NOMO-1 treated with dmso at 0.1 percent for 144 hours (cell line): ENCODE data around the gene CLRN3.

Source experiments
- DNase-seq: peaks from one replicate; lab custom pipeline; 2025; ENCODE audit not compliant: unreplicated experiment; lab: John Stamatoyannopoulos, UW

CLRN3 gene

GRCh38 chr10:127875916-127876315, 16.8 kb downstream of the CLRN3 start:
- DNase-seq, result no peak

- DNase-seq, result no peak
Observed at GRCh38 chr10:127875449-127875765, 17.3 kb downstream of the CLRN3 start.

- DNase-seq, result no peak
Observed at GRCh38 chr10:127874671-127875448, 17.9 kb downstream of the CLRN3 start.

GRCh38 chr10:127873901-127874470, 18.8 kb downstream of the CLRN3 start:
- no peak for DNase-seq

GRCh38 chr10:127872871-127873600, 19.7 kb downstream of the CLRN3 start:
- DNase-seq, result peak; percentile 29

GRCh38 chr10:127872011-127872761, 20.6 kb downstream of the CLRN3 start:
- DNase-seq, result no peak

- DNase-seq, result no peak
Observed at GRCh38 chr10:127871631-127872010, 21.1 kb downstream of the CLRN3 start.

- DNase-seq, result no peak
Observed at GRCh38 chr10:127869329-127869728, 23.4 kb downstream of the CLRN3 start.

GRCh38 chr10:127867805-127868204, 24.9 kb downstream of the CLRN3 start:
- DNase-seq, result no peak

GRCh38 chr10:127866276-127867013, 26.3 kb downstream of the CLRN3 start:
- no peak for DNase-seq

- no peak for DNase-seq
Observed at GRCh38 chr10:127863231-127863825, 29.4 kb downstream of the CLRN3 start.

GRCh38 chr10:127860592-127860991, 32.1 kb downstream of the CLRN3 start:
- no peak for DNase-seq

- no peak for DNase-seq
Observed at GRCh38 chr10:127855976-127856375, 36.8 kb downstream of the CLRN3 start.

GRCh38 chr10:127855591-127855881, 37.2 kb downstream of the CLRN3 start:
- DNase-seq, result no peak

- peak; percentile 53 for DNase-seq
Observed at GRCh38 chr10:127854769-127855590, 37.8 kb downstream of the CLRN3 start.

- DNase-seq, result peak; percentile 24
Observed at GRCh38 chr10:127853868-127854768, 38.6 kb downstream of the CLRN3 start.

- DNase-seq, result no peak
Observed at GRCh38 chr10:127852456-127852855, 40.3 kb downstream of the CLRN3 start.

- DNase-seq, result no peak
Observed at GRCh38 chr10:127851661-127852194, 41.0 kb downstream of the CLRN3 start.

- DNase-seq, result no peak
Observed at GRCh38 chr10:127850944-127851343, 41.8 kb downstream of the CLRN3 start.
